GM21390 (cell line): ENCODE data around the gene CALCOCO2.

ENCODE experiments used
- ATAC-seq: cut with Tn5 transposase; IDR thresholded peaks from one replicate; pipeline ENCODE4 v1.9.1; 2021; ENCODE audit not compliant: unreplicated experiment

CALCOCO2 gene

GRCh38 chr17:48912476-48912875 lies 81.6 kb downstream of the CALCOCO2 start:
- no peak for ATAC-seq
